RCC 7860 (cell line): ENCODE measurements around the gene VPS26B.
"Not testable (repeated sequence)": the region's sequence is repeated elsewhere in the genome, so short reads cannot be mapped to it uniquely, and the experiment has no call there.

Experiments used
- DNase-seq: peaks from one replicate; pipeline ENCODE4 v3.0.0-alpha.2; 2015; ENCODE audit warnings: low spot score
- FAIRE-seq: peaks from 2 replicates; lab custom pipeline; 2012; peaks lifted over from hg19 to GRCh38; lab: Jason Lieb, UNC

The VPS26B gene

DNA sequence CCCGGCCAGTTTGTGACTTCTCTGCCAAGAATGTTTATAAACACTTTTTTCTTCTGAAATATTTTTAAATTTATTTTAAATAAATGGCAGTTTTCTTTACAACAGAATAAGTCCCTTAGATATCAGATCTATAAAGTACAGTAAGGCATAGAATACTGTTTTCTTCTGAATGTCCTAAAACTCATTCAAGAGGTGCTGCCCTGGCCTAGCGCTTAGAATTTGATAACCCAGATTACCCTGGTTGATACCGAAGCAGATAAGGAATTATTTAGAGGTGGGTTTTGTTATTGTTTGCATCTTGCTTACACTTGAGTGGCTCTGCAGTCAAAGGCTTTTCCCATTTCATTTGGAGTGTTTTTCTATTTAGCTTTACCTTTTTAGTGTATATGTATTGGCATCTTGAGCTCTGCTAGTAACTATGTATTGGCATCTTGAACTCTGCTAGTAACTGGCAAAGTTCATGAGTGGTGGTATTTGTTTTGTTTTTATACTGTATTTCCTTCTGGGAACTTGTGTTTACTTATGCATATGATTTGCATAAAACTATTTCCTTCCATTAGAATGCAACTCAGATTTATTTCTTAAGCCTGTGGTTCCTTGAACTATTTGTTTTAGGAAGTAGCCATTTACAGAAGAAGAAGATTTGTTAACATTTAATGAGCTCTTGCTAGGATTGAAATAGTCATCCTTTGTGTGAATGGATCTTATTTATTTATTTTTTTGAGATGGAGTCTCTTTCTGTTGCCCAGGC is 30.1 kb downstream of the VPS26B start:
- DNase-seq, result no peak
- no peak for FAIRE-seq

GRCh38 chr11:134255184-134255561 is 30.7 kb downstream of the VPS26B start:
- not testable (repeated sequence) for DNase-seq, FAIRE-seq

DNA sequence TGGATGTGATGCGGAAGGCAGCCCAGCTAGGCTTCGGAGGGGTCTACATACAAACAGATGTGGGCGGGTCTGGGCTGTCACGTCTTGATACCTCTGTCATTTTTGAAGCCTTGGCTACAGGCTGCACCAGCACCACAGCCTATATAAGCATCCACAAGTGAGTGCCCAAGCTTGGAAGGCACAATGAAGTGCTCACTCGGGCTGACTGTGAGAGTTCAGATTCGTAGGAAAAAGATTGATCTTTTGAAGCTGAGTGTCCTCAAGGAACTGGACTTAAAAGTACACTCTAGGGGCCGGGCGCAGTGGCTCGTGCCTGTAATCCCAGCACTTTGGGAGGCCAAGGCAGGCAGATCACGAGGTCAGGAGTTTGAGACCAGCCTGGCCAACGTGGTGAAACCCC is 32.6 kb downstream of the VPS26B start:
- DNase-seq (no peak), FAIRE-seq (no peak)

- DNase-seq (no peak), FAIRE-seq (no peak)
Measured at GRCh38 chr11:134258577-134258976, 34.1 kb downstream of the VPS26B start.

- DNase-seq, result no peak
Measured at GRCh38 chr11:134260503-134260902, 36.0 kb downstream of the VPS26B start.

GRCh38 chr11:134260983-134261382 is 36.5 kb downstream of the VPS26B start:
- FAIRE-seq (no peak), DNase-seq (no peak)

More at GRCh38 chr11:134260503-134260902, 36.0 kb downstream of the VPS26B start:
- FAIRE-seq, result no peak

DNA sequence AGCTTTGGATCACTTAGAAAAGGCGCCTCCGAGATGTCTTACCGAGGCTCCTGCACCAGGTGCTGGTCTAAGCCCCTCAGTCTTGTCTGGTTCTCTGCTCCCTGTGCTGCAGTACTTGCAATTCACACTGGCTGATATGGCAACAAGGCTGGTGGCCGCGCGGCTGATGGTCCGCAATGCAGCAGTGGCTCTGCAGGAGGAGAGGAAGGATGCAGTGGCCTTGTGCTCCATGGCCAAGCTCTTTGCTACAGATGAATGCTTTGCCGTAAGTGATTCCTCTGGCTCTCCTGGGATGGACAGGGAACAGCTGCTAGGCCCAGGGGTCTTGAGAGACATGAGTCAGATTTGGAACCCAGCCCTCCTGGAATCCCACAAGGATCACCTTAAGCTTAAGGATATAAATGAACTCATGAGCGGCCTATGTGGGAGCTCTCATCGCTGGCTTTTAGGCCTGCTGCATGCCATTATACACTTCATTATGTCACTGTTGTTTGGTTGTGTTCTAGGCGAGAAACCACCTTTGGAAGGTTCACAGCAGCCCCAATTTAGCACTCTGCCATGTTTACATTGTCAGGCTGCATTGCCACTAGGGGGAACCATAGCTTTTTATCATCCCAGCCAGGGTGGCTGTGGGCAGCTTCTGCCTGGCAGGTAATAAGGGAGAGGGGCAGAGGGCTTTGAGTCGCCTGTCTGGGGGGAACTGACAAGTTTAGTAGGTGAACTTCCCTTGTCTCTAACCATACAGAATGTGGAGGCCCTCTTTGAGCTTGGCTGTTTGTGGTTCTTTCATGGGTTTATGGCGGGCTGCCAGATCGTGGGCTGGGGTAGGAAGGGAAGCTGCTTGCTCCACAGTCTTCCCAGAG is 37.4 kb downstream of the VPS26B start:
- DNase-seq (no peak), FAIRE-seq (no peak)

DNA sequence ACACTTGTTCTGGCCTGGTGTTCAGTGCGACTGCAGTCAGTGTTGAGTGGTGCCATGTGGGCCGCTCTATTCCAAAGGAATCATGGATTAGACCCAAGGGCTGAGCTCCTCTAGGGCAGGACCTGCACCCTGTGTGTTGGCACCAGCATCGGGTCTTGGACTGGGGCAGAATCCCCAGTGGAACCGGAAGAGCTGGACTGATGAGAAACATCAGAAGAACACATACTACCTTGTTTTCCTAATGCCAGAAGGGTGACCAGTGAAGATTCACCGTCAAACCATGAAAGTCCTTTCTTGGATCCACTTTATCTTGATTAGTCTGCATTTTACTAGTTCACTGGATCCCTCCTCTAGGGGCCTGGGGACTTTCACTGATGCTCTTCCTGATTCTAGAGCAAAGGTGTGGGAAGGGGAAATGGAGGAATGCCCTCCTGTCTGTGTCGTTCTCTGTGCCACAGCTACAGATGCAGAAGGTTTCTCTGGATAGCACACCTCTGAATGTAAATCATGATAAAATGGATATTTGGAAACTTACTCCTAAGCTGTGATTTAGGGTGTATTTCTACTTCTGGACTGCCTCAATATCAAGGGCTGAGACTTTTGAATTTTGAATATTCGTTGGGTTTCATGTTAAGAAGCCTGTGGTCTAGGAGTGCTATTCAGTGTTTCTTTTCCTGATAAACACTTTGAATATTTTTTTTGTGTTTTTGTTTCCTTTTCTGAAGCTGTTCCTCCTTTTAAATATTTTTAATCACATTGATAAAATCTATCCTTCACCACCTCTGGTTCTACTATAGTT is 40.7 kb downstream of the VPS26B start:
- FAIRE-seq (no peak), DNase-seq (no peak)

DNA sequence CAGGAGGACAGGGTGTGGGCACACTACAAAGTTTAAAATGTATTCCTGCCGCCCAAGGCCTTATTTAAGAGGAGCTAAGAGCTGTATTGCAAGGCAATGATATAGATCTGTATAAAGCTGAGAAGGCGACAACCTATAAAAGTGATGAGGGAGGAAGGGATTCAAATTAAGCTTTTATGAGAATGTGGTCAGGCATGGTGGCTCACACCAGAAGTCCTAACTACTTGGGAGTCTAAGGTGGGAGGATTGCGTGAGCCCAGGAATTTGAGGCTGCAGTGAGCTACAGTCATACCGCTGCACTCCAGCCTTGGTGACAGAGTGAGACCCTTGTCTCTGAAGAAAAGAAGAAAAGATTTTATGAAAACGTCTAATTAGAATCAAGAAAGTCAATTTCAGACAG is 42.0 kb downstream of the VPS26B start:
- DNase-seq, result no peak
- FAIRE-seq, result no peak

GRCh38 chr11:134266841-134267251 is 42.4 kb downstream of the VPS26B start:
- DNase-seq, result no peak
- FAIRE-seq, result no peak

- FAIRE-seq (no peak), DNase-seq (no peak)
Measured at GRCh38 chr11:134267461-134267860, 43.0 kb downstream of the VPS26B start.

GRCh38 chr11:134267966-134268365 is 43.5 kb downstream of the VPS26B start:
- DNase-seq (no peak), FAIRE-seq (no peak)

GRCh38 chr11:134270250-134270714 is 45.8 kb downstream of the VPS26B start:
- FAIRE-seq, result no peak
- DNase-seq, result no peak

DNA sequence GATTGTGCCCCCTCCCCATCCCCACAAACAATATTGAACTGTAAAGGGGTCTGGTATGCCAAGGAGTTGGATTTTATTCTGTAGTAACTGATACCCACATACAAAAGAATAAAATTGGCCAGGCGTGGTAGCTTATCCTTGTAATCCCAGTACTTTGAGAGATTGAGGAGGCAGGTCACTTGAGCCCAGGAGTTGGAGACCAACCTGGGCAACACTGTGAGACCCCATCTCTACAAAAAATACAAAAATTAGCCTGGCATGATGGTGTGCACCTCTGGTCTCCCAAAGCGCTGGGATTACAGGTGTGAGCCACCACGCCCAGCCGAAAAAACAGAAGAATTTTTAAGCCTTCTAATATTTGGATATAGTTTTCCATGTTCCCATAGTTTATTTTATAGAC is 47.5 kb downstream of the VPS26B start:
- FAIRE-seq (no peak), DNase-seq (no peak)

- FAIRE-seq (no peak), DNase-seq (no peak)
Measured at GRCh38 chr11:134272381-134273316, 48.2 kb downstream of the VPS26B start.

GRCh38 chr11:134273317-134273712 is 48.8 kb downstream of the VPS26B start:
- DNase-seq (no peak), FAIRE-seq (no peak)

DNA sequence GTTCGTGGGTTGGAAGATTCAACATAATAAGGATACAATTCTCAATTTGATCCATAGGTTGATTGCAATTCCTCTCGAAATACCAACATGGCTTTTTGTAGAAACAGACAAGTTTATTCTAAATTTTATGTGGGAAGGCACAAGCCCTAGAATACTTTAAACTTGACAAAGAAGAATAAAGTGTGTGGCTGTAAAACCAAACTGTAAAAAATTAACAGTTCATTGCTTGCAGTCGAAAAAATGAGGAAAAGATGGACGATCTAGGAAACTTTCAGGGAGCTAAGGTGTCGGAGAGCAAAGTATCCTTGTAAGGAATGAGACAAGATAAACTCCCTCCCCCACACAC is 50.7 kb downstream of the VPS26B start:
- DNase-seq (no peak), FAIRE-seq (no peak)

- no peak for FAIRE-seq
- no peak for DNase-seq
Measured at GRCh38 chr11:134275534-134276395, 51.3 kb downstream of the VPS26B start, which contains the start of gene GLB1L3. Gene GLB1L3, plus strand, starts transcription at chr11:134276379. Its CDS starts 362 bp downstream, at chr11:134276741.
